Stimulated activated CD8-positive, alpha-beta memory T cell treated with anti-CD3 and anti-CD28 coated beads, Interleukin-12 subunit alpha, Interleukin-12 subunit beta, amount 100 ng/mL, for 4 hours (primary cell): Measurements from ENCODE around the gene DNAAF2.
"Not testable (repeated sequence)": the region's sequence is repeated elsewhere in the genome, so short reads cannot be mapped to it uniquely, and the experiment has no call there.

Experiments
- DNase-seq: peaks from one replicate; pipeline ENCODE4 v3.0.0-alpha.2; 2020; ENCODE audit warnings: low read depth

Gene DNAAF2

DNA sequence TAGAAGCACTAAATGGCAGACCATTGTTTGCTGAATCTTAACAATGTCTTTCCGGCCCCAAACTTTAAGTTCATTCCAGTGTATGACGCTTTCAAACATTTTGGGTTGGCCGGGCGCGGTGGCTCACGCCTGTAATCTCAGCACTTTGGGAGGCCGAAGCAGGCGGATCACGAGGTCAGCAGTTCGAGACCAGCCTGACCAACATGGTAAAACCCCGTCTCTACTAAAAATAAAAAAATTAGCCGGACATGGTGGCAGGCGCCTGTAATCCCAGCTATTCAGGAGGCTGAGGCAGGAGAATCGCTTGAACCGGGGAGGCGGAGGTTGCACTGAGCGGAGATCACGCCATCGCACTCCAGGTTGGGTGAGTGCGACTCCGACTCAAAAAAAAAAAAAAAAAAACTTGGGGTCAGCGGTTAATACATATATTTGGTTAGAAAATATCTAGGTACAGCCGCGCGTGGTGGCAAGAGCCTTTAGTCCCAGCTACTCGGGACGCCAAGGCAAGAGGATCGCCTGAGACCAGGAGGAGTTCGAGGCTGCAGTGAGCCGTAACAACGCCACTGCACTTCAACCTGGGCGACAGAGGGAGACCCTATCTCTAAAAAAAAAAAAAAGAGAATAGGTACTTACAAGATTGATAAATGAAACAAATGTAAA, 49.9 kb downstream of the DNAAF2 start:
- not testable (repeated sequence) for DNase-seq

DNA sequence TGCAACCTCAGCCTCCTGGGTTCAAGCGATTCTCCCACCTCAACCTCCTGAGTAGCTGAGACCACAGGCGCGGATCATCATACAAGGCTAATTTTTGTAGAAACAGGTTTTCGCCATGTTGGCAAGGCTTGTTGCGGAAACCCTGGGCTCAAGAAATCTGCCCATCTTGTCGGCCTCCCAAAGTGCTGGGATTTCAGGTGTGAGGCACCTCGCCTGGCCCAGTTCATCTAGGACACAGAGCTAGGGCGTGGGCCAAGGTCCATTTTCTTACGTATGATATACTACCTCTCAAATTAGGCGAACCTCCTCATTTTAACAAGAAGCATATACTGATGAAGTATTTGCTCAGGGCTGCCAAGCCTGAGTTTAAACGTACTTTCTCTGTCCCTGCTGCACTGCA, 51.0 kb downstream of the DNAAF2 start:
- no peak for DNase-seq

DNA sequence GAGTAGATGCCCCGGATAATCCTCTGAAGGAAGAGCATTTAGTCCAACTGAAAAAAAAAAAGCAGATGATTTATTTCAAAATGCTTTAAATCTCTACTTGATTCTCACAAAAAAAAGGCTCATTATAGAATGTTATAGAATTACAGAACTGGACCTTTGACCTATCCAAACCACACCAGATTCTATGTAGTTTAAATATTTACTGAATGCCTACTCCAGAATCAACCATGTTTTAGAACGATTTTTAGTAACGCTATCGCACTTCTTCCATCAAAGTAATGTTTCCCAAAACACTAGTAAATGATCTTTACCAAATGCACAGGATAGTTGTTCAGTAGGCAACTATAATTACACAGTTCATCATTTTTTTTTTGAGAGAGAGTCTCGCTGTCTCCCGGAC, 51.4 kb downstream of the DNAAF2 start:
- DNase-seq: no peak

DNA sequence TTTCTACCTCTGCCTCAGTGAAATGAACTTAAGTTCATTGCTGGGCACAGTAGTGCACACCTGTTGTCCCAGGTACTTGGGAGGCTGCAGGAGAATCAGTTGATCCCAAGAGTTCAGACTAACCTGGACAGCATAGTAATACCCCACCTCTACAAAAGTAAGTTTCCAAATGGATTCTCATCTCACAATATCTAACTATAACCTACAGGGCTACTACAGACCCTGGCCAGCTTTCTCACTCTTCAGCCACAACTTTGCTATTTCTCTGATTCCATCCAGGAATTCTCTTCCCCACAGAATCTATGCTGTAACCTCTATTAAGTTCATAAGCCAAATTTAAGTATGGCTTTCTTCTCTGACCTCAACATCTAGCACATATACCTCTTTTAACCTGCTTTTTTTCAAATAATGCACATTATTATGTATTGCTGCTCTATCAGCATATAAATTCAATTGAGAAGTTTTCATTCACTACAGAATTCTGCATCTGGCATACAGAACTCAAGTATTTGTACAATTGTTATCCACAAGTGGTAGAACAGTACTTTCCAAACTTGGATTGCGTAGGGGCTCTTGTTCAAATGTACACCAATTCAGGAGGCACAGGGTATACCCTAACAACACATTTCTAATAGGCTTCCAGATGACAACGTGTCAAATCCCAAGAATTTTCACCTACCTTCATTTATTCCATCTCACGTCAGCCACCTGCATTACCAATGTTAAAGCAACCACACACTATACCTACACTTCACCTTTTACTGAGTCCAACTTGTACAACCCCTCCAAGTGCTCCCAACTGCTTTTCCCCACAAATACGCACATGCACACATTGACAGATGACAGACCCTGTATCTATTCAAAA, 52.7 kb downstream of the DNAAF2 start:
- no peak for DNase-seq

DNA sequence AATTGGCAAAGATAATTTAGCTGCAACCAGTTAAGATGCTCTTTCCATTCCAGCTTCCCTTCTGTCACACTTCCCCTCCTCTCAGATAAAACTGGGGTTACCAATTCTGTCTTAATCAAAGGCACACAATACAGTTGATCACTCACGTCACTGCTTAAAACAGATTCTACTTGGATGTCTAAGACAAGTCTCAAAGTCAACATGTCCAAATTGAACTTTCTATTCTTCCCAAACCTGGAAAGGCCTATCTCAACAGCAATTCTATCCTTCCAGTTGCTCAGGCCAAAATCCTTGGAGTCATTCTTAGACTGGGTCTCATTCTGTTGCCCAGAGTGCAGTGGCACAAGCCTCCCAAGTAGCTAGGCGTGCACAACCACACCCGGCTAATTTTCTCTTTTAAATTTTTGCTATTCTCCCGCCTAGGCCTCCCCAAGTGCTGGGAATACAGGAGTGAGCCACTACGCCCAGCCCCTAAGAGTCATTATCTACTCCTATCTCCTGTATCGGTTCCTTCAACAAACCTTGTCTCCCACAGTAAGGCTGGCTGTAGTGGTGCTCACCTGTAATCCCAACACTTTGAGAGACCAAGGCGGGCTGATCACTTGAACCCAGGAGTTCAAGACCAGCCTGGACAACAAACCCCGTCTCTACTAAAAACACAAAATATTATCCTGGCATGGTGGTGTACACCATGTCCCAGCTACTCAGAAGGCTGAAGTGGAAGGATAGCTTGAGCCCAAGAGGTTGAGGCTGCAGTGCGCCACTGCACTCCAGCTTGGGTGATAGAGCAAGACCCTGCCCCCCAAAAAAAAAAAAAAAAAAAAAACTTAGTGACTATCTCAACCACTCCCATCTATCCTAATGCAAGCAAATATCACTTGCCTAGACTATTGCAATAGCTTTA, 53.6 kb downstream of the DNAAF2 start:
- DNase-seq: no peak

DNA sequence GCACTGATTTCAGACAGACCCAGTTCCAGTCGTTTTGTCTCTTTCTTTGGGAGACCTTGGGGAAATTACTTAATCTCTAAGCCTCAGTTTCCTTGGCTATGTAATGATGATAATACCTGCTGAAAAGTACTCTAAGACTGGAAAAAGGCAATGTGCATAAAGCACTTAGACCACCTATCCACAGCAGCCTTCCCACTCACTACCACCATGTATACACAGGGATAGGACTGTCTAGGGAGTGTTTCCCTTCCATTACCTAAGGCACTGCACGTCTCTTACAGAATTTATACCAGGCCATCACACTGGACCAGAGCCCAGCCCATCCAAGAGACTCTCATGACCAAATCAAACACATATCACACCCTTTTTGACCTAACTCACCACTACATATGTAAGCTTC, 55.2 kb downstream of the DNAAF2 start:
- no peak for DNase-seq

DNA sequence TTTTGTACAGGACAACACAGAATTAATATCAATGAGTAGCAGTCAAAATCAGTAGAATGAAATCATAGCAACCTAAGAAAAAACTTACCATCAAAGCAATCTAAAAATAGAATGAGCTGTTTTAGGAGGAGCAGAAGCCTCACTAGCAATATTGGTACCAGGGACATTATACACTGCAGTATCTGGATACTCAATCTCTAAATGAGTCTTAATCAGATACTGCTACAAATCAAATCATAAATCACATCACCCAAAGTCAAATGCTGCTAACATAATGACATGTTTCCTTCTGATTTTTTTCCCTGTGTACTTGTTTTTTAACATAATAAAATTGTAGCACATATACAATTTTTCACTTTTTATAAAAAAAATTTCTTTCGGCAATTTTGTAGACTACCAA, 56.9 kb downstream of the DNAAF2 start:
- DNase-seq: no peak
